Measurements from ENCODE around the gene MEIOB.

DNA sequence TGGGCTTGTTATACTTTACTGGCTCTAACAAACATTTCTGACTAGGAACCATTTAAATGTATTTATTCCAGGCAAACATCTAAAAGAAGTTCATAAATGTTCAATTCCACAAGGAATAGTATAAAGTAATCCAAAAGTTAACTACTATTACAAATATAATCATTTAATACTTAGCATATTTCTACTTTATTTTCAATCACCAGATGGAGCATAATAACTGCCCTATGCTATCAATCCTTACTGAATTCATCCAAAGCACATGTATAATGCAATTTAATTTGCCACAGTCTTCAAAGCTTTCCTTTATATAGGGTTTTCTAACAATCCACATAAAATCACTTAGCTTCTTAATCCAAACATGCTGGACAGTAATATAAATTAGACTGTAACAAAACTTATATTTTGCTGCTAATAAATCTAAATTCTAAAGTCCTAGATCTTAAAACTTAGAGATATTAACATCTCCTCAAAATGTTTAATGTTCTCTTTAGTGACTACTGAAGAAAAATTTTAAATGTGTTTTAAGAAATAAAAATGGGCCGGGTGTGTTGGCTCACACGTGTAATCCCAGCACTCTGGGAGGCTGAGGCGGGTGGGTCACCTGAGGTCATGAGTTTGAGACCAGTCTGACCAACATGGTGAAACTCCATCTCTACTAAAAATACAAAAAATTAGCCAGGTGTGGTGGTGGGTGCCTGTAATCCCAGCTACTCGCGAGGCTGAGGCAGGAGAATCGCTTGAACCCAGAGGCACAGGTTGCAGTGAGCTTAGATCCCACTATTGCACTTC, 5.9 kb downstream of the MEIOB start:
- TF ChIP-seq POLR2A (IDR thresholded peaks at IDR 0.05; ENCODE audit: low read length) (no peak), GATA1 (IDR thresholded peaks at IDR 0.05; ENCODE audit: low read depth, low read length) (no peak)

Data from erythroblast (primary cell).